ENCODE data around the gene GPATCH8.
"Not testable (repeated sequence)": the region's sequence is repeated elsewhere in the genome, so short reads cannot be mapped to it uniquely, and the experiment has no call there.

Gene GPATCH8

GRCh38 chr17:44397479-44398440, 105.4 kb downstream of the GPATCH8 start:
- DNase-seq, result no peak

GRCh38 chr17:44396946-44397345, 106.3 kb downstream of the GPATCH8 start:
- no peak for DNase-seq

- no peak for DNase-seq
These were observed 108.4 kb downstream of the GPATCH8 start for GRCh38 chr17:44394833-44395232.

- DNase-seq, result not testable (repeated sequence)
These were observed 109.1 kb downstream of the GPATCH8 start for GRCh38 chr17:44394112-44394511.

GRCh38 chr17:44390250-44390870, 112.8 kb downstream of the GPATCH8 start:
- no peak for DNase-seq

- DNase-seq, result no peak
These were observed 113.4 kb downstream of the GPATCH8 start for GRCh38 chr17:44389723-44390202.

- DNase-seq, result no peak
These were observed 113.9 kb downstream of the GPATCH8 start, which contains the start of gene ITGA2B for GRCh38 chr17:44389281-44389680. Gene ITGA2B (minus strand): TSS chr17:44389649. CDS start chr17:44389473, 176 bp downstream.

- DNase-seq, result no peak
These were observed 115.4 kb downstream of the GPATCH8 start for GRCh38 chr17:44387804-44388203.

- no peak for DNase-seq
These were observed 117.1 kb downstream of the GPATCH8 start for GRCh38 chr17:44386182-44386525.

- DNase-seq, result peak; percentile 81
These were observed 117.7 kb downstream of the GPATCH8 start for GRCh38 chr17:44385287-44386181.

GRCh38 chr17:44384823-44385286, 118.4 kb downstream of the GPATCH8 start:
- DNase-seq, result no peak

GRCh38 chr17:44384281-44384822, 118.9 kb downstream of the GPATCH8 start:
- no peak for DNase-seq

GRCh38 chr17:44383861-44384260, 119.3 kb downstream of the GPATCH8 start:
- no peak for DNase-seq

GRCh38 chr17:44383363-44383762, 119.8 kb downstream of the GPATCH8 start:
- no peak for DNase-seq

- no peak for DNase-seq
These were observed 120.3 kb downstream of the GPATCH8 start for GRCh38 chr17:44382917-44383316.

- DNase-seq, result no peak
These were observed 121.3 kb downstream of the GPATCH8 start for GRCh38 chr17:44381810-44382305.

GRCh38 chr17:44380767-44381166, 122.4 kb downstream of the GPATCH8 start:
- no peak for DNase-seq

GRCh38 chr17:44379887-44380286, 123.3 kb downstream of the GPATCH8 start:
- DNase-seq, result no peak

- DNase-seq, result no peak
These were observed 125.0 kb downstream of the GPATCH8 start for GRCh38 chr17:44378171-44378705.

GRCh38 chr17:44376779-44377178, 126.4 kb downstream of the GPATCH8 start:
- DNase-seq, result no peak

GRCh38 chr17:44376124-44376523, 127.1 kb downstream of the GPATCH8 start:
- DNase-seq, result peak; percentile 37

Data from right kidney (tissue), 1 donor.